Left ventricle myocardium superior (tissue), 1 donor: ENCODE measurements around the gene FARS2. TPM values are rescaled to one million over a fixed set of nuclear protein-coding genes. Genes with fewer than 3 reads are reported as not detected.

Source experiments
- ATAC-seq: fragments of 200-7000 bp; cut with Tn5 transposase; one replicate; pipeline ENCODE4 v1.9.1; 2020; ENCODE audit warnings: mild to moderate bottlenecking, moderate library complexity
- DNase-seq: peaks from one replicate; pipeline ENCODE4 v3.0.0-alpha.2; 2020
- intact Hi-C: fragments of 100-400 bp; cut with micrococcal nuclease; formaldehyde crosslinking; loops from one replicate; pipeline ENCODE4 v1.11.0; 2022
- total RNA-seq: library from RNA; stranded (reverse); fragmentation: NEBNext Ultra II Directional; extraction: Animal tissue kit (Norgen Biotek cat#: 25700); gene quantifications from one replicate; pipeline ENCODE4 v1.2.1, GENCODE V29; 2021
- donor health status: DM: no; HTN: yes; CAD: no; lungs with severe emphysema.

FARS2 gene
- total RNA-seq, 1 donor from 2014 or later, result 19.4 TPM

GRCh38 chr6:5507131-5507681 is 245.9 kb downstream of the FARS2 start:
- intact Hi-C loops, result no loop called here
- no peak for ATAC-seq
- DNase-seq, result no peak

GRCh38 chr6:5509106-5509505 is 247.8 kb downstream of the FARS2 start:
- DNase-seq, result peak; percentile 70
- intact Hi-C loops, result no loop called here
- peak; percentile 87 for ATAC-seq

- intact Hi-C loops, result no loop called here
- DNase-seq (no peak), ATAC-seq (no peak)
Observed at GRCh38 chr6:5510331-5511133, 249.2 kb downstream of the FARS2 start.

- intact Hi-C loops, result no loop called here
- DNase-seq, result no peak
- no peak for ATAC-seq
Observed at GRCh38 chr6:5511954-5512353, 250.6 kb downstream of the FARS2 start.

GRCh38 chr6:5512422-5512821 is 251.1 kb downstream of the FARS2 start:
- DNase-seq (no peak), ATAC-seq (no peak)
- intact Hi-C loops, result no loop called here

- no peak for DNase-seq
- intact Hi-C loops, result no loop called here
Observed at GRCh38 chr6:5513408-5513807, 252.1 kb downstream of the FARS2 start.

GRCh38 chr6:5514353-5514752 is 253.0 kb downstream of the FARS2 start:
- DNase-seq, result no peak
- intact Hi-C loops, result no loop called here
- ATAC-seq, result no peak

More at GRCh38 chr6:5513408-5513807, 252.1 kb downstream of the FARS2 start:
- ATAC-seq, result no peak

GRCh38 chr6:5515200-5515599 is 253.9 kb downstream of the FARS2 start:
- ATAC-seq (no peak), DNase-seq (no peak)
- intact Hi-C loops, result no loop called here

- ATAC-seq (no peak), DNase-seq (no peak)
- intact Hi-C loops, result no loop called here
Observed at GRCh38 chr6:5516036-5516435, 254.7 kb downstream of the FARS2 start.

GRCh38 chr6:5517796-5518195 is 256.5 kb downstream of the FARS2 start:
- intact Hi-C loops, result no loop called here
- ATAC-seq (no peak), DNase-seq (no peak)

- intact Hi-C loops, result no loop called here
- DNase-seq (no peak), ATAC-seq (peak; percentile 68)
Observed at GRCh38 chr6:5518936-5519491, 257.7 kb downstream of the FARS2 start.

GRCh38 chr6:5520796-5521195 is 259.5 kb downstream of the FARS2 start:
- DNase-seq, result no peak
- ATAC-seq, result no peak
- intact Hi-C loops, result no loop called here

- DNase-seq (no peak), ATAC-seq (no peak)
- intact Hi-C loops, result no loop called here
Observed at GRCh38 chr6:5521322-5521721, 260.0 kb downstream of the FARS2 start.

GRCh38 chr6:5522147-5522546 is 260.8 kb downstream of the FARS2 start:
- intact Hi-C loops, result no loop called here
- ATAC-seq, result no peak
- DNase-seq, result no peak

GRCh38 chr6:5524110-5524509 is 262.8 kb downstream of the FARS2 start:
- DNase-seq (no peak), ATAC-seq (no peak)
- intact Hi-C loops, result no loop called here

GRCh38 chr6:5525209-5525608 is 263.9 kb downstream of the FARS2 start:
- ATAC-seq, result no peak

GRCh38 chr6:5529015-5529414 is 267.7 kb downstream of the FARS2 start:
- intact Hi-C loops, result no loop called here
- no peak for DNase-seq
- ATAC-seq, result no peak

More at GRCh38 chr6:5525209-5525608, 263.9 kb downstream of the FARS2 start:
- DNase-seq, result no peak
- intact Hi-C loops, result no loop called here

GRCh38 chr6:5529733-5530132 is 268.4 kb downstream of the FARS2 start:
- no peak for DNase-seq
- no peak for ATAC-seq
- intact Hi-C loops, result no loop called here

GRCh38 chr6:5531161-5531560 is 269.8 kb downstream of the FARS2 start:
- DNase-seq, result no peak
- intact Hi-C loops, result no loop called here
- no peak for ATAC-seq

GRCh38 chr6:5531853-5532375 is 270.6 kb downstream of the FARS2 start:
- DNase-seq (no peak), ATAC-seq (no peak)
- intact Hi-C loops, result no loop called here
